ENCODE results near the gene GPRC5A.

GRCh38 chr12:12936983-12937491 lies 45.7 kb downstream of the GPRC5A start:
- TF ChIP-seq CTCF (IDR thresholded peaks at IDR 0.05) (no peak), POLR2AphosphoS5 (IDR thresholded peaks at IDR 0.05) (no peak)

All from breast epithelium (tissue), 3 donors.